ENCODE results near the gene PHLDA3.
A peak's percentile ranks its signal among the peaks of the same experiment; 100 is the strongest.

The PHLDA3 gene

GRCh38 chr1:201506092-201506491 is 37.1 kb upstream of the PHLDA3 start:
- peak overlapping the region; percentile 71 for H3K4me3 ChIP-seq (ENCODE audit: low read depth, low read length, poor library complexity, severe bottlenecking)
- no peaks in the 10 kb centered on the region for H3K79me2 ChIP-seq (ENCODE audit: insufficient read depth, low read length)
- TF ChIP-seq CTCF (IDR thresholded peaks at IDR 0.05; ENCODE audit: low read length) (no peak), EZH2 (IDR thresholded peaks at IDR 0.05; ENCODE audit: borderline replicate concordance, low read length) (no peak)
- H3K9me2 ChIP-seq (ENCODE audit: low read depth, low read length), result no peaks in the 10 kb centered on the region
- peak overlapping the region; percentile 94 for H3K4me2 ChIP-seq (ENCODE audit: low read length)
- no peaks in the 10 kb centered on the region for H3F3A ChIP-seq (ENCODE audit: insufficient read depth, low read length)
- H3K4me1 ChIP-seq (ENCODE audit: insufficient read depth, low read length, severe bottlenecking), result peaks cover 78% of the 10 kb centered on the region
- H3K9ac ChIP-seq (ENCODE audit: low read length), result peak overlapping the region; percentile 75
- no peak overlapping the region for H2AFZ ChIP-seq (ENCODE audit: low read length)
- H3K27ac ChIP-seq (ENCODE audit: low read depth, low read length, poor library complexity, severe bottlenecking), result peak overlapping the region; percentile 52
- no peaks in the 10 kb centered on the region for H4K20me1 ChIP-seq (ENCODE audit: insufficient read depth, low read length)
- H3K36me3 ChIP-seq (ENCODE audit: insufficient read depth, low read length), result no peaks in the 10 kb centered on the region
- no peaks in the 10 kb centered on the region for H3K9me3 ChIP-seq (ENCODE audit: low read length)
- no peaks in the 10 kb centered on the region for H3K27me3 ChIP-seq (ENCODE audit: insufficient read depth, low read length)

- Histone ChIP-seq H3K36me3 (ENCODE audit: insufficient read depth, low read length) (no peaks in the 10 kb centered on the region), H3K27me3 (ENCODE audit: insufficient read depth, low read length) (no peaks in the 10 kb centered on the region), H3K9me3 (ENCODE audit: low read length) (no peaks in the 10 kb centered on the region), H3K79me2 (ENCODE audit: insufficient read depth, low read length) (no peaks in the 10 kb centered on the region), H3K4me2 (ENCODE audit: low read length) (peak overlapping the region; percentile 94), H3K4me1 (ENCODE audit: insufficient read depth, low read length, severe bottlenecking) (peaks cover 72% of the 10 kb centered on the region), H3K9me2 (ENCODE audit: low read depth, low read length) (no peaks in the 10 kb centered on the region), H3F3A (ENCODE audit: insufficient read depth, low read length) (no peaks in the 10 kb centered on the region), H3K9ac (ENCODE audit: low read length) (peak overlapping the region; percentile 75; the same call in 1 of the 2 replicates), H2AFZ (ENCODE audit: low read length) (no peak overlapping the region), H4K20me1 (ENCODE audit: insufficient read depth, low read length) (no peaks in the 10 kb centered on the region), H3K4me3 (ENCODE audit: low read depth, low read length, poor library complexity, severe bottlenecking) (peak overlapping the region; percentile 71), H3K27ac (ENCODE audit: low read depth, low read length, poor library complexity, severe bottlenecking) (peak overlapping the region; percentile 37)
- no peak for TF ChIP-seq CTCF (IDR thresholded peaks at IDR 0.05; ENCODE audit: low read length)
- no peak for TF ChIP-seq EZH2 (IDR thresholded peaks at IDR 0.05; ENCODE audit: borderline replicate concordance, low read length)
Observed at GRCh38 chr1:201505503-201505890, 36.5 kb upstream of the PHLDA3 start.

DNA sequence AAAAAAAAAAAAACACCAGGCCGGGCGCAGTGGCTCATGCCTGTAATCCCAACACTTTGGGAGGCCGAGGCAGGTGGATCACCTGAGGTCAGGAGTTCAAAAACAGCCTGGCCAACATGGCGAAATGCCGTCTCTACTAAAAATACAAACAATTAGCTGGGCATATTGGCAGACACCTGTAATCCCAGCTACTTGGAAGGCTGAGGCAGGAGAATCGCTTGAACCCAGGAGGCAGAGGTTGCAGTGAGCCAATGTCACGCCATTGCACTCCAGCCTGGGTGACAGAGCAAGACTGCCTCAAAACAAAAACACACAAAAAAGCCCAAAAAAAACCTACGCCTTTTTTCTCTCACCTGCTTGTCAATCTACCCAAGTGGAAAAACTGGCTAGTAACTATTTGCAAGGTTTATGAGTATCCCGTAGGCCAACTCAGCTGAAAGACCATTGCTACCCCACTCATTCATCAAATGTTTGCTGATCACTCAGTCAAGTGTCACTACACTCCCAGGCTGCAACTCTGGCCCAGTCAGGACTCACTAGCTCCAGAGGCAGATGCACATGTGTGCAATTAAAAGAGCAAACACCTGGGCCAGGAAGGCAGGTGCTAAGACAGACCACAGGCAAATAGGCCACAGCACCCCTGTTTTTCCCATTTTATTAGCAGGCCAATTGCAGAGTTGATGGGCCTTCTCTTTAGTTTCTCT is 36.0 kb upstream of the PHLDA3 start:
- no peaks in the 10 kb centered on the region for H3K79me2 ChIP-seq (ENCODE audit: insufficient read depth, low read length)
- peaks cover 67% of the 10 kb centered on the region for H3K4me1 ChIP-seq (ENCODE audit: insufficient read depth, low read length, severe bottlenecking)
- no peak for TF ChIP-seq EZH2 (IDR thresholded peaks at IDR 0.05; ENCODE audit: borderline replicate concordance, low read length)
- H3K9ac ChIP-seq (ENCODE audit: low read length), result no peak overlapping the region; the same call in 1 of the 2 replicates
- no peaks in the 10 kb centered on the region for H3F3A ChIP-seq (ENCODE audit: insufficient read depth, low read length)
- H4K20me1 ChIP-seq (ENCODE audit: insufficient read depth, low read length), result no peaks in the 10 kb centered on the region
- peak overlapping the region; percentile 37 for H3K27ac ChIP-seq (ENCODE audit: low read depth, low read length, poor library complexity, severe bottlenecking)
- no peaks in the 10 kb centered on the region for H3K36me3 ChIP-seq (ENCODE audit: insufficient read depth, low read length)
- H3K9me3 ChIP-seq (ENCODE audit: low read length), result no peaks in the 10 kb centered on the region
- peak overlapping the region; percentile 94; the same call in 1 of the 2 replicates for H3K4me2 ChIP-seq (ENCODE audit: low read length)
- H3K9me2 ChIP-seq (ENCODE audit: low read depth, low read length), result no peaks in the 10 kb centered on the region
- peak overlapping the region; percentile 71 for H3K4me3 ChIP-seq (ENCODE audit: low read depth, low read length, poor library complexity, severe bottlenecking)
- no peaks in the 10 kb centered on the region for H3K27me3 ChIP-seq (ENCODE audit: insufficient read depth, low read length)
- H2AFZ ChIP-seq (ENCODE audit: low read length), result no peak overlapping the region
